ENCODE measurements around the gene CST9L. TPM values are rescaled to one million over a fixed set of nuclear protein-coding genes. Genes with fewer than 3 reads are reported as not detected.

CST9L gene
- total RNA-seq, 1 donor from 2014 or later: not detected

DNA sequence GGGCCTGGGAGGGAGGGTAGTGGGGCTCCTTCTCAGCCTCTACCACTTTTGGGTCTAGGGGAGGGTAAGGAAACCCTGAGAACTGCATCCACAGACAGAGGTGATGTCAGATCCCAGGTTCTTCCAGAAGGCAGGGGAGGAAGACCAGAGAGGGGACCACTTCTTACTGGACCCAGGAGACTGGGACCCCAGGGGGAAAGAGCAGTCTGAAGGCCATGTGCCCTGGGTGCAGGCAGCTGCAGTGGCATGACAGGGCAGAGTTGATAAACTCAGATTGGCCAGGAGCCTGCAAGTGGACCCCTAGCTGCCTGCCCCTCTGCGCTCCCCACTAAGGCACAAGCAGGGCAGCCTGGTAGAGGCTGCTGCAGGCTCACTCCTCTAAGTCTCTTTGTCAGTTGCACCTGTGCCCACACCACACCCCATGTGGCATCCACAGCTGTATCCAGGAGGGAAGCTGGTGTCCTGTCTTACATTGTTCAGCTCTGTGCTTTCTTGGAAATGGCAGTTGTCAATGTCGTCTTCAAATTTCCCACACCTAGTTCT is 2.7 kb downstream of the CST9L start:
- no peak overlapping the region for H3K27ac ChIP-seq
- no peaks in the 10 kb centered on the region for H3K36me3 ChIP-seq
- H3K4me3 ChIP-seq: no peak overlapping the region
- no peaks in the 10 kb centered on the region for H3K4me1 ChIP-seq
- intact Hi-C loops (cut with DNase I): no loop called here
- peaks cover 17% of the 10 kb centered on the region for H3K9me3 ChIP-seq
- ATAC-seq: no peak
- DNase-seq: no peak
- peaks cover 3% of the 10 kb centered on the region for H3K27me3 ChIP-seq (ENCODE audit: low read depth)
- TF ChIP-seq, protein P1, sequence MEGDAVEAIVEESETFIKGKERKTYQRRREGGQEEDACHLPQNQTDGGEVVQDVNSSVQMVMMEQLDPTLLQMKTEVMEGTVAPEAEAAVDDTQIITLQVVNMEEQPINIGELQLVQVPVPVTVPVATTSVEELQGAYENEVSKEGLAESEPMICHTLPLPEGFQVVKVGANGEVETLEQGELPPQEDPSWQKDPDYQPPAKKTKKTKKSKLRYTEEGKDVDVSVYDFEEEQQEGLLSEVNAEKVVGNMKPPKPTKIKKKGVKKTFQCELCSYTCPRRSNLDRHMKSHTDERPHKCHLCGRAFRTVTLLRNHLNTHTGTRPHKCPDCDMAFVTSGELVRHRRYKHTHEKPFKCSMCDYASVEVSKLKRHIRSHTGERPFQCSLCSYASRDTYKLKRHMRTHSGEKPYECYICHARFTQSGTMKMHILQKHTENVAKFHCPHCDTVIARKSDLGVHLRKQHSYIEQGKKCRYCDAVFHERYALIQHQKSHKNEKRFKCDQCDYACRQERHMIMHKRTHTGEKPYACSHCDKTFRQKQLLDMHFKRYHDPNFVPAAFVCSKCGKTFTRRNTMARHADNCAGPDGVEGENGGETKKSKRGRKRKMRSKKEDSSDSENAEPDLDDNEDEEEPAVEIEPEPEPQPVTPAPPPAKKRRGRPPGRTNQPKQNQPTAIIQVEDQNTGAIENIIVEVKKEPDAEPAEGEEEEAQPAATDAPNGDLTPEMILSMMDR (IDR thresholded peaks at IDR 0.05): no peak

DNA sequence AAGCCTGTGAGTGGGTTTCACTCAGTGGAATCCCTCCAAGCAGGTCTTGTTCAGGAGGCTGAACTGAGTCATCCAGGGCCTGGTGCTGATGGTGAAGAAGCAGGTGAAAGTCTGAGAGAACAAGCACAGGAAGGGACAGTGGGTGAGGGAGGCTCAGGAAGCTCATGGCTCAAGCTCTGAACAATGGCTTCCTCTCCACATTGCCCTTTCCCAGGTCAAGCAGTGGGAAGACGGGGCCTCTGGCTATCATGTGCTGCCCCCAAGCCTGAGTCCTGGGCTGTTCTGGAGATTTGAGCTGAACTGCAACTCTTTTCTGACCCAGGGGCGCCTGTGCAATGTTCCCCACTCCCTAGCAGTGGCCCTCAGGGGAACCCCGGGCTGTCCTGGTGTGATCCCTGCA is 3.4 kb downstream of the CST9L start:
- Histone ChIP-seq H3K27ac (no peak overlapping the region), H3K4me1 (no peaks in the 10 kb centered on the region), H3K27me3 (ENCODE audit: low read depth) (peaks cover 3% of the 10 kb centered on the region), H3K36me3 (no peaks in the 10 kb centered on the region), H3K9me3 (peaks cover 17% of the 10 kb centered on the region), H3K4me3 (no peak overlapping the region)
- intact Hi-C loops (cut with DNase I): no loop called here
- ATAC-seq (no peak), DNase-seq (no peak)
- TF ChIP-seq, protein P1 (IDR thresholded peaks at IDR 0.05): no peak

DNA sequence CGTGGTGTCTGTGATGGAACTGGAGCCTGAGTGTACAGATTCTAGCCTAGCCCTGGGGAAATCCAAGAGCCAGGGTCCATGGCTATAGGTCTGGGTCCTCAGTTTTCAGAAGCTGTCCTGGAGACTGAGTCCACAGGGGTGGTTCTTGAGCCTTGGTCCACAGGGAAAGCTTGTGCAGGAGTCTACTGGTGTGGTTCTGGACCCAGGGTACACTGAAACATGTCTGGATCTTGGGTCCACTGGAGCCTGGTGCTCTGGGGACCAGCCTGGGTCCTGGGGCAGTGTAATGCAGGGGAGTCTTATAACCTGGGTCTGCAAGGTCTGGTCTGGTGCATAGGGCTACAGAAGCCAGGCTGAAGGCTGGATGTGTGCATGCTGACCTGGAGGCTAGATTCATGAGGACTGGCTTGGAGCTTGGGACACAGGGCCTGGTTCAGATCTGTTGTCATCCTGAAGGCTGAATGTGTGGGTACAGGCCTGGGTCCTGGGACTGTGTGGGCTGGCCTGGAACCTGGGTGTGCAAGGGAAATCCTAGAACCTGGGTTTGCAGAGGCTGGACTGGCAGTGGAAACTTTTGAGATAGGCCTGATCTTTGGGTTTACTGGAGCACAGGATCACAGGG is 5.5 kb downstream of the CST9L start:
- intact Hi-C loops (cut with DNase I): no loop called here
- TF ChIP-seq, protein P1 (IDR thresholded peaks at IDR 0.05): no peak
- ATAC-seq (no peak), DNase-seq (no peak)
- no peaks in the 10 kb centered on the region for H3K36me3 ChIP-seq
- no peak overlapping the region for H3K27ac ChIP-seq
- H3K27me3 ChIP-seq (ENCODE audit: low read depth): no peaks in the 10 kb centered on the region
- no peak overlapping the region for H3K4me3 ChIP-seq
- no peaks in the 10 kb centered on the region for H3K4me1 ChIP-seq
- H3K9me3 ChIP-seq: peaks cover 17% of the 10 kb centered on the region

DNA sequence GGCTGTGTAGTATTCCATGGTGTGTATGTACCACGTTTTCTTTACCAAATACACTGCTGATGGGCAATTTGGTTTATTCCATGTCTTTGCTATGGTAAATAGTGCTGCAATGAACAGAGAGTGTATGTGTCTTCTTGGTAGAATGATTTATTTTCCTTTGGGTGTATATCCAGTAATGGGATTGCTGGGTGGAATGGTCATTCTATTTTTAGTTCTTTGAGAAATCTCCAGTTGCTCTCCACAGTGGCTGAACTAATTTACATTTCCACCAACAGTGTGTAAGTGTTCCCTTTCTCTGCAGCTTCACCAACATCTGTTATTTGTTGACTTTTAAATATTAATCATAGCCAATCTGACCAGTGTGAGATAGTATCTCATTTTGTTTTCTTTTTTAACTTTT is 13.9 kb downstream of the CST9L start:
- intact Hi-C loops (cut with DNase I): no loop called here
- no peaks in the 10 kb centered on the region for H3K36me3 ChIP-seq
- H3K27me3 ChIP-seq (ENCODE audit: low read depth): no peaks in the 10 kb centered on the region
- no peaks in the 10 kb centered on the region for H3K9me3 ChIP-seq
- ATAC-seq: no peak
- DNase-seq: no peak
- no peak overlapping the region for H3K27ac ChIP-seq
- TF ChIP-seq, protein P1 (IDR thresholded peaks at IDR 0.05): no peak
- H3K4me3 ChIP-seq: no peak overlapping the region
- no peaks in the 10 kb centered on the region for H3K4me1 ChIP-seq

DNA sequence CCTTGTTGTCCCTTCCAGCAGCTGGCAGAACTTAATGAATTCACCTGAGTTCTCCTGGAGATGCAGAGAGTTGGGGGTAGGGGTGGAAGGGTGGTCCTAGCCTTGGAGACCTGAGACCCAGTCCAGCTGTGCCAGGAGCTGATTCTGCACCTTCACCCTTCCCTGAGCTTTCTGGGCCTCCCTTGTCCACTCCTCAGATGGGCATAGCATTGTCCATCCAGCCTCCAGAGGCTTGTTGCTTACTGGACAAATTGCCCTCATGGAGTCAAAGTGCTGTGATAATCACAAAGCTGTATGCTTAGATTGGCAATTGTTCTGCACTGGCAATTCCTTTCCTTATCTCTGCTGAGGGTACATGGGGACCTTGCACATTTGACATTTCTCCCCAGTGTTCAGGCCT is 16.5 kb downstream of the CST9L start:
- Histone ChIP-seq H3K27me3 (ENCODE audit: low read depth) (no peaks in the 10 kb centered on the region), H3K4me3 (no peak overlapping the region), H3K27ac (no peak overlapping the region), H3K36me3 (no peaks in the 10 kb centered on the region), H3K9me3 (no peaks in the 10 kb centered on the region), H3K4me1 (no peaks in the 10 kb centered on the region)
- no peak for ATAC-seq
- DNase-seq: no peak
- TF ChIP-seq, protein P1 (IDR thresholded peaks at IDR 0.05): no peak
- intact Hi-C loops (cut with DNase I): no loop called here

Data from lower lobe of right lung (tissue), 2 donors.